Stimulated activated naive CD8-positive, alpha-beta T cell treated with anti-CD3 and anti-CD28 coated beads, Interleukin-15, amount 100 ng/mL, for 72 hours (primary cell): ENCODE data around the gene SPPL2A.

Experiments
- ATAC-seq: fragments of 150-1000 bp; cut with Tn5 transposase; 2 replicates; pipeline ENCODE4 v1.10.0; 2021; ENCODE audit warnings: mild to moderate bottlenecking, moderate library complexity
- DNase-seq, 2 donors: peaks; one replicate each; pipeline ENCODE4 v3.0.0; 2021 to 2022
- H3K27ac Mint-ChIP-seq, 2 donors: one replicate each; pipeline ENCODE4 v1.8.0; 2022; ENCODE audit warnings: mild to moderate bottlenecking in 2 of 2, mixed read lengths in 2 of 2, moderate library complexity in 2 of 2
- H3K27me3 Mint-ChIP-seq: one replicate; pipeline ENCODE4 v1.8.0; 2022; ENCODE audit warnings: mixed read lengths
- H3K4me1 Mint-ChIP-seq: one replicate; pipeline ENCODE4 v1.8.0; 2022; ENCODE audit warnings: mild to moderate bottlenecking, mixed read lengths
- H3K4me3 Mint-ChIP-seq, 2 donors: one replicate each; pipeline ENCODE4 v1.8.0; 2022; ENCODE audit warnings: mild to moderate bottlenecking in 2 of 2, mixed read lengths in 2 of 2, moderate library complexity in 1 of 2
- H3K9me3 Mint-ChIP-seq, 2 donors: one replicate each; pipeline ENCODE4 v1.8.0; 2022; ENCODE audit warnings: mixed read lengths in 2 of 2

Gene SPPL2A

DNA sequence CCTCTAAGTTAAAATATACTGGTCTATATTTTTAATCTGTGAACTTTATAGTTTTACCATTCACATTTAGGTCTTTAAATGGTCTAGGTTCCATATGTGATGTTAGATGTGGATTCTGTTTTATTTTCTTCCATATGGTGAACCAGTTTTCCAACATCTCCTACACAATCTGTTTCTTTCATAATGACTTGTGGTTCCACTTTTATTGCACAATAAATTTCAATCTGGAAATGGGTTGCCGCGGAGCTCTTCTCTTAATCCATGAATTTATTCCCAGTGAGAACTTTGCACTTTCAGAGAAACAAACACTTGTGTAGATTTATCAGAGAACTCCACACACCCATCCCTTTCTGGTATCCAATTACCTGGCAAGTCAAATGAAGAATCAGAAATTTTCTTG, 20.9 kb upstream of the SPPL2A start:
- no peaks in the 10 kb centered on the region for H3K4me1 Mint-ChIP-seq
- no peaks in the 10 kb centered on the region for H3K9me3 Mint-ChIP-seq
- H3K27ac Mint-ChIP-seq, result no peak overlapping the region
- DNase-seq (no peak), ATAC-seq (no peak)
- no peak overlapping the region for H3K4me3 Mint-ChIP-seq
- no peaks in the 10 kb centered on the region for H3K27me3 Mint-ChIP-seq

DNA sequence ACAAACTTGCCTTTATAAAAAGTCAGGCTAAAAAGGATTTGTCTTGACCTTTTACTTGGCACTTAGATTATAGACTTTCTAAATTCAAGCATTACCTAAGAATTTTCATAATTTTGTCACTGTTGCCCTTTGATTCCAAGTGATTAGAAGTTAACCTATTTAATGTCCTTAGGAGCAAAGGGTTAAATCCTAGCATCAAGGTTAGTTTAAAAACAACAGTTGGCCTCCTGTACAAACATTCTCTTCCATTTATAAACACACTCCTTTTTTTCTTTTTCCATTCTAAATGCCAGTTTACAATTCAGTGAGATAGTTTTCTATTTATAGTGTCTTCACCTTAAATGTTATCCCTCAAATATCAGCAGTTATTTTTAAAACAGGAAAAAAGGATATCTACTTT, 18.4 kb upstream of the SPPL2A start:
- no peak overlapping the region for H3K4me3 Mint-ChIP-seq
- H3K9me3 Mint-ChIP-seq, result no peaks in the 10 kb centered on the region
- H3K4me1 Mint-ChIP-seq, result no peaks in the 10 kb centered on the region
- H3K27ac Mint-ChIP-seq, result no peak overlapping the region
- DNase-seq (no peak), ATAC-seq (no peak)
- no peaks in the 10 kb centered on the region for H3K27me3 Mint-ChIP-seq

DNA sequence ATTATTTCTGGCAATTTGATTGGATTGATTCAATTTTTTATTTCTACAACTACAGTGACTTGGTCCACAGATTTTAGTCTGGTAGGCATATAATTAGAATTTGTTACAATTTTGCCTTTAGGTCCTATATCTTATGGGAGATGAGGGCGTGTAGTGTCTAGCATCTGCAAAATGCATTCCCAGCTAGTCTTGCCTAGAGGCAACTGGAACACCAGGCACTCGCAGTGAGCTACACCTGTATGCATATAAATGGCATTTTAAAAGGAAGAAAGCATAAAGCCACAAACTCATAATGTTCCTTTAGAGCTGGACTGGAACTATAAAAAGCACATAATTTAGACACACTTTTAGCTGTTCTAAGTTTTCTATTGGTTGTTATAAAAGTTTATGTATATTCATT, 17.9 kb upstream of the SPPL2A start:
- Mint-ChIP-seq H3K27me3 (no peaks in the 10 kb centered on the region), H3K4me3 (no peak overlapping the region), H3K27ac (no peak overlapping the region), H3K9me3 (no peaks in the 10 kb centered on the region), H3K4me1 (no peaks in the 10 kb centered on the region)
- no peak for ATAC-seq
- DNase-seq, result no peak

- Mint-ChIP-seq H3K4me3 (no peak overlapping the region), H3K27me3 (no peaks in the 10 kb centered on the region), H3K9me3 (no peaks in the 10 kb centered on the region), H3K4me1 (peaks cover 15% of the 10 kb centered on the region), H3K27ac (no peak overlapping the region)
- ATAC-seq (no peak), DNase-seq (no peak)
Observed at GRCh38 chr15:50778086-50778485, 12.6 kb upstream of the SPPL2A start.

GRCh38 chr15:50777042-50777441, 11.5 kb upstream of the SPPL2A start:
- Mint-ChIP-seq H3K27ac (no peak overlapping the region), H3K9me3 (no peaks in the 10 kb centered on the region), H3K4me3 (no peak overlapping the region), H3K4me1 (peaks cover 15% of the 10 kb centered on the region), H3K27me3 (no peaks in the 10 kb centered on the region)
- DNase-seq, result no peak
- ATAC-seq, result no peak

GRCh38 chr15:50774450-50774849, 8.9 kb upstream of the SPPL2A start:
- Mint-ChIP-seq H3K27me3 (no peaks in the 10 kb centered on the region), H3K4me3 (peak overlapping the region in 1 of 2 donors; percentile 48), H3K27ac (peak overlapping the region; percentile 14 to 67), H3K9me3 (no peaks in the 10 kb centered on the region), H3K4me1 (peaks cover 15% of the 10 kb centered on the region)
- peak; percentile 100 for ATAC-seq
- peak in 1 of 2 donors; percentile 32 for DNase-seq

DNA sequence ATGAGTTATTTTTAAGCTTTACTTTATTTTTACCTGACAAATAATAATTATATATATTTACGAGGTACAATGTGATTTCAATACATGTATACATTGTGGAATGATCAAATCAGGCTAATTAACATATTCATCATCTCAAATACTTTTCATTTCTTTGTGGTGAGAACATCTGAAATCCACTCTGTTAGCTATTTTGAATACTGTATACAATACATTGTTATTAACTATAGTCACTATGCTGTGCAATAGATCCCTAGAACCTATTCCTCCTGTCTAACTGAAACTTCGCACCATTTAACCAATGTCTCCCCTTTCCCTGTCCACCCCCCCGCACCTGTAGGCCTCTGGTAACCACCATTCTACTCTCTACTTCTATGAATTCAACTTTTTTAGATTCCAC, 7.9 kb upstream of the SPPL2A start:
- H3K27me3 Mint-ChIP-seq, result no peaks in the 10 kb centered on the region
- H3K27ac Mint-ChIP-seq, result no peak overlapping the region
- no peak overlapping the region for H3K4me3 Mint-ChIP-seq
- ATAC-seq (no peak), DNase-seq (no peak)
- no peaks in the 10 kb centered on the region for H3K9me3 Mint-ChIP-seq
- peaks cover 20% of the 10 kb centered on the region for H3K4me1 Mint-ChIP-seq

GRCh38 chr15:50767332-50767861, 1.9 kb upstream of the SPPL2A start:
- peaks cover 55% of the 10 kb centered on the region for H3K4me1 Mint-ChIP-seq
- H3K27ac Mint-ChIP-seq, result peak overlapping the region; percentile 57 to 88
- no peak for DNase-seq
- no peaks in the 10 kb centered on the region for H3K27me3 Mint-ChIP-seq
- ATAC-seq, result no peak
- H3K4me3 Mint-ChIP-seq, result peak overlapping the region; percentile 42 to 65
- H3K9me3 Mint-ChIP-seq, result no peaks in the 10 kb centered on the region

DNA sequence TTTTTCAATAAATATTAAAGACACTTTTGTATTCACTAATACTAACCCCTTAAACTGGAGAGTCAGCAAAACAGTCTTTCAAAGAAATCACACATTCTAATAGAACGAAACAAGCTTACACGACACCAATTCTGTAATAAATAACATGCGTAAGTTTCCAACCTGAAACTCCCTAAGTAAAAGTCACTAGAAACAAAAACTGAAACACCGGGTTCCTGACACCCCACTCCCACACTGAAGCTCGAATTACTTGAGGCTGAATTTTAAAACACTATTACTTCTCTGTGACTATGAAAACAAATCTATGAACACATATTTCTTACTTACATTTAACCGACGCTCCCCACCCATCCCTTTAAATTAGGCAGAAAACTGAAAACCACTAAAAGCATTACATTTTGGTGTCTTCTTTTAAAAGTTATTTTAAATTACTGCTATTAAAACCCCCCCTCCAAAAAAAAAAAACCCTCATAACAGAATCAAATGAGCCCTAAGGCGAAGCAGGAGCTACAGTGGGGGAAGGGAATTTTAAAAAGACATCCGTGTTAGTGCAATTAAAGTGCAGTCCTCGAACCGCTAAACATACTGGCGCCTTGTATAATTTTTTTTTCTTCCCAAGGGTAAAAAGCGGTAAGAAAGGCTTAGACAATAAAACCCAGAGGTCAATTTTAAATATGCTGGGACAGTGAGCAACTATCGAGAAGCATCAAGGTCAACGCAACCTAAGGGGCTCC, 878 bp downstream of the SPPL2A start:
- Mint-ChIP-seq H3K27ac (peak overlapping the region; percentile 95 to 98), H3K27me3 (no peaks in the 10 kb centered on the region), H3K4me1 (peaks cover 83% of the 10 kb centered on the region), H3K4me3 (peak overlapping the region; percentile 86 to 94), H3K9me3 (no peaks in the 10 kb centered on the region)
- ATAC-seq, result peak; percentile 32
- DNase-seq, result peak; percentile 42 to 44

DNA sequence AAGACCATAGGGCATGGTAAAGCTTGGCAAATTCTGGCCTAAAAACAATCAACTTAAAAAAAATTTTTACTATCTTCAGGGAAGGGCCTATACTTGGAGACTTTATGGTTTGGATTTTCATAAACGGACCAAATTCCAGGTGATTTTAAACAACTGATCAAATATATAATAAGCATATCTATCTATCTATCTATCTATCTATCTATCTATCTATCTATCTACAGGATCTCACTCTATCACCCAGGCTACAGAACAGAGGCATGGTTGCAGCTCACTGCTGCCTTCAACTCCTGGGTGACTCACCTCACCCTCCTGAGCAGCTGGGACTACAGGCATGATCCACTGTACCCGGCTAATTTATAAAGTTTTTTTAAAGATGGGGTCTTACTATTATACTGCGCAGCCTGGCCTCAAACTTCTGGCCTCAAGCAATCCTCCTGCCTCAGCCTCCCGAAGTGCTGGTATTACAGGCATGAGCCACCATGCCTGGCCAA, 6.7 kb downstream of the SPPL2A start:
- ATAC-seq (no peak), DNase-seq (no peak)
- Mint-ChIP-seq H3K4me3 (no peak overlapping the region), H3K9me3 (no peaks in the 10 kb centered on the region), H3K4me1 (peaks cover 79% of the 10 kb centered on the region), H3K27me3 (no peaks in the 10 kb centered on the region), H3K27ac (no peak overlapping the region)

DNA sequence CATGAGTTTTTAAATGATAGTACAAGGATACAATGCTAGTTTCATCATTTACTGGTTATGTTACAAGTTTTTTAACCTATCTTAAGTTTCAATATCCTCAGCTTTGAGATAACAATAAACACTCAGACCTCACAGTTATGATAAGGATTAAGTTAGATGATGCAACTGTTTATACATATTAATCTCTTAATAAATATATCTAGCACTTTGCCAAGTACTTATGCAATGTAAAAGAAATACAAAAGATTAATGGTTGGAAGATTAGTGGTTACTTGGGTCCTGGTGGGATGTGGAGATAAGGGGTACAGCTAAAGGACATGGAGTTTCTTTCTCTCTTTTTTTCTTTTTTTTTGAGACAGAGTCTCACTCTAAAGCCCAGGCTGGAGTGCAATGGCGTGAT, 12.0 kb downstream of the SPPL2A start:
- H3K9me3 Mint-ChIP-seq, result no peaks in the 10 kb centered on the region
- H3K4me3 Mint-ChIP-seq, result no peak overlapping the region
- DNase-seq (no peak), ATAC-seq (no peak)
- peaks cover 57% of the 10 kb centered on the region for H3K4me1 Mint-ChIP-seq
- H3K27ac Mint-ChIP-seq, result no peak overlapping the region
- no peaks in the 10 kb centered on the region for H3K27me3 Mint-ChIP-seq

- no peaks in the 10 kb centered on the region for H3K9me3 Mint-ChIP-seq
- no peak overlapping the region for H3K27ac Mint-ChIP-seq
- ATAC-seq, result no peak
Observed at GRCh38 chr15:50751394-50751793, 14.1 kb downstream of the SPPL2A start.

DNA sequence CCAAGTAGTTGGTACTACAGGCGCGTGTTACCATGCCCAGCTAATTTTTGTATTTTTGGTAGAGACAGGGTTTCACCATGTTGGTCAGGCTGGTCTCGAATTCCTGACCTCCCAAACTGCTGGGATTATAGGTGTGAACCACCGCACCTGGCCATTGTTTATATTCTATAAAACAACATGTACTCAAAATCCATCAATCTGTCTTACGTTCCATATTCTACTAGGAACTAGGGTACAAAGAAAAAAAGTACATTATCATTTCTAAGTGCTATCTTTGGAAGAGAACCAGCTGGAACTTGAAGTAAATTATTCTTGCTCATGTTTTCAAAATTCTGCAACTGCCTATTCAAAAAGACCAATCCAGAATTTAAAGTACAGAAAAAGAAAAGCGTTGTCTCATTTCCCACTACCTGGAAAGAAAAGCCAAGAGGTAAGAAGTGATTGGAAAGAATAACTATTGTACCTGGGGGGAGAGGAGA, 15.2 kb downstream of the SPPL2A start:
- H3K9me3 Mint-ChIP-seq, result no peaks in the 10 kb centered on the region
- peak overlapping the region in 1 of 2 donors; percentile 38 for H3K27ac Mint-ChIP-seq
- peaks cover 33% of the 10 kb centered on the region for H3K4me1 Mint-ChIP-seq
- no peaks in the 10 kb centered on the region for H3K27me3 Mint-ChIP-seq
- no peak for DNase-seq
- no peak overlapping the region for H3K4me3 Mint-ChIP-seq
- no peak for ATAC-seq

More at GRCh38 chr15:50751394-50751793, 14.1 kb downstream of the SPPL2A start:
- no peaks in the 10 kb centered on the region for H3K27me3 Mint-ChIP-seq
- H3K4me1 Mint-ChIP-seq, result peaks cover 45% of the 10 kb centered on the region
- DNase-seq, result no peak
- H3K4me3 Mint-ChIP-seq, result no peak overlapping the region

GRCh38 chr15:50747523-50747922, 18.0 kb downstream of the SPPL2A start:
- Mint-ChIP-seq H3K9me3 (no peaks in the 10 kb centered on the region), H3K27ac (no peak overlapping the region), H3K4me1 (peaks cover 19% of the 10 kb centered on the region), H3K27me3 (no peaks in the 10 kb centered on the region), H3K4me3 (no peak overlapping the region)
- DNase-seq (no peak), ATAC-seq (no peak)

GRCh38 chr15:50744601-50745000, 20.9 kb downstream of the SPPL2A start:
- no peak overlapping the region for H3K4me3 Mint-ChIP-seq
- H3K27ac Mint-ChIP-seq, result no peak overlapping the region
- ATAC-seq, result no peak
- no peaks in the 10 kb centered on the region for H3K9me3 Mint-ChIP-seq
- no peaks in the 10 kb centered on the region for H3K27me3 Mint-ChIP-seq
- H3K4me1 Mint-ChIP-seq, result no peaks in the 10 kb centered on the region
- DNase-seq, result no peak

GRCh38 chr15:50740955-50741354, 24.6 kb downstream of the SPPL2A start:
- no peaks in the 10 kb centered on the region for H3K27me3 Mint-ChIP-seq
- DNase-seq (no peak), ATAC-seq (no peak)
- H3K9me3 Mint-ChIP-seq, result no peaks in the 10 kb centered on the region
- H3K4me1 Mint-ChIP-seq, result no peaks in the 10 kb centered on the region
- H3K27ac Mint-ChIP-seq, result no peak overlapping the region
- no peak overlapping the region for H3K4me3 Mint-ChIP-seq
